ENCODE results near the gene NRL. TPM values are rescaled to one million over a fixed set of nuclear protein-coding genes. Genes with fewer than 3 reads are reported as not detected.

The NRL gene
- total and polyA plus RNA-seq, 4 donors: 2.7 to 5.4 (median 3.1) TPM

DNA sequence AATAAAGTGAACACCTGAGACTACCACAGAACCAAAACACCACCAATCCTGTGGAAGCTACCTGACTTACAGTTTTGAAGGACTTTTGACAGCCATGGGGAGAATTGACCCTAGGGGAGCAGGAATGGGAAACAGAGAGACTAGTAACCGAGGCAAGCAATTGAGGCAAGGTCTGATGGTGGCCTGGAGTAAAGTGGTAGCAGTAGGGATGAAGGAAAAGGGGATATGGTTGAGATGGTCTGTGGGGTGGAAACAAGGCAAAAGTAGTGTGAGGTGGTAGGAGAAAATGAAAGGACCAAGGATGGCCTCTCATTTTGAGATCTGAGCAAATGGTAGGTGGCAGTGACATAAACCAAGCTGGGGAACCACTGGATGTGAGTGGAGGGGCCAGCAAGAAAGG is 42.1 kb upstream of the NRL start:
- no peak overlapping the region for H3K9ac ChIP-seq (ENCODE audit: insufficient read depth in 1 of 2, low read length in 2 of 2)
- H3K4me1 ChIP-seq (ENCODE audit: control insufficient read depth in 5 of 5, insufficient read depth in 5 of 5, low read length in 5 of 5): peaks cover 0 to 11% (median 2%) of the 10 kb centered on the region in 5 donors

DNA sequence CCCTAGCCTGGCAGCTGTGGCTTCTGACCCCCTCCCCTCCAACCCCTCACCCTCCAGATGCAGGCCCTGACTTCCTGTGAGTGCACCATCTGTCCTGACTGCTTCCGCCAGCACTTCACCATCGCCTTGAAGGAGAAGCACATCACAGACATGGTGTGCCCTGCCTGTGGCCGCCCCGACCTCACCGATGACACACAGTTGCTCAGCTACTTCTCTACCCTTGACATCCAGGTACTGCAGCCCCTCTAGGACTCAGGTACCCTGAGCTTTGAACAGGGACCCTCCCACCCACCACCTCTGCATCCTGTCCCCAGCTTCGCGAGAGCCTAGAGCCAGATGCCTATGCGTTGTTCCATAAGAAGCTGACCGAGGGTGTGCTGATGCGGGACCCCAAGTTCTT is 40.4 kb upstream of the NRL start:
- H3K27ac ChIP-seq (ENCODE audit: low read depth in 1 of 2, low read length in 1 of 2): peak overlapping the region in 1 of 2 donors; percentile 8
- TF ChIP-seq, protein P1, sequence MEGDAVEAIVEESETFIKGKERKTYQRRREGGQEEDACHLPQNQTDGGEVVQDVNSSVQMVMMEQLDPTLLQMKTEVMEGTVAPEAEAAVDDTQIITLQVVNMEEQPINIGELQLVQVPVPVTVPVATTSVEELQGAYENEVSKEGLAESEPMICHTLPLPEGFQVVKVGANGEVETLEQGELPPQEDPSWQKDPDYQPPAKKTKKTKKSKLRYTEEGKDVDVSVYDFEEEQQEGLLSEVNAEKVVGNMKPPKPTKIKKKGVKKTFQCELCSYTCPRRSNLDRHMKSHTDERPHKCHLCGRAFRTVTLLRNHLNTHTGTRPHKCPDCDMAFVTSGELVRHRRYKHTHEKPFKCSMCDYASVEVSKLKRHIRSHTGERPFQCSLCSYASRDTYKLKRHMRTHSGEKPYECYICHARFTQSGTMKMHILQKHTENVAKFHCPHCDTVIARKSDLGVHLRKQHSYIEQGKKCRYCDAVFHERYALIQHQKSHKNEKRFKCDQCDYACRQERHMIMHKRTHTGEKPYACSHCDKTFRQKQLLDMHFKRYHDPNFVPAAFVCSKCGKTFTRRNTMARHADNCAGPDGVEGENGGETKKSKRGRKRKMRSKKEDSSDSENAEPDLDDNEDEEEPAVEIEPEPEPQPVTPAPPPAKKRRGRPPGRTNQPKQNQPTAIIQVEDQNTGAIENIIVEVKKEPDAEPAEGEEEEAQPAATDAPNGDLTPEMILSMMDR (IDR thresholded peaks at IDR 0.05; ENCODE audit: control extremely low read depth, extremely low read depth): no peak
- H3K9ac ChIP-seq (ENCODE audit: insufficient read depth in 1 of 2, low read length in 2 of 2): no peak overlapping the region
- H3K9me3 ChIP-seq (ENCODE audit: control insufficient read depth in 4 of 4, insufficient read depth in 3 of 4, low read length in 3 of 4): no peaks in the 10 kb centered on the region
- H3K36me3 ChIP-seq (ENCODE audit: control insufficient read depth in 4 of 4, insufficient read depth in 4 of 4, low read length in 4 of 4): peaks cover 31 to 54% (median 42%) of the 10 kb centered on the region in 4 donors
- H3K27me3 ChIP-seq (ENCODE audit: control insufficient read depth in 3 of 3, insufficient read depth in 3 of 3, low read length in 2 of 3): no peaks in the 10 kb centered on the region
- no peak for DNase-seq
- WGBS, 2 donors: 95 to 98% methylated on average over 10 of the region's 10 CpGs
- no peak for ATAC-seq (ENCODE audit: insufficient read depth, low FRiP score)
- H3K4me1 ChIP-seq (ENCODE audit: control insufficient read depth in 5 of 5, insufficient read depth in 5 of 5, low read length in 5 of 5): peaks cover 0 to 2% (median 0%) of the 10 kb centered on the region in 5 donors
- H3K4me3 ChIP-seq: no peak overlapping the region

More for the DNA sequence above, 42.1 kb upstream of the NRL start:
- Histone ChIP-seq H3K27ac (ENCODE audit: low read depth in 1 of 2, low read length in 1 of 2) (no peak overlapping the region), H3K9me3 (ENCODE audit: control insufficient read depth in 4 of 4, insufficient read depth in 3 of 4, low read length in 3 of 4) (no peaks in the 10 kb centered on the region), H3K4me3 (no peak overlapping the region), H3K27me3 (ENCODE audit: control insufficient read depth in 3 of 3, insufficient read depth in 3 of 3, low read length in 2 of 3) (no peaks in the 10 kb centered on the region), H3K36me3 (ENCODE audit: control insufficient read depth in 4 of 4, insufficient read depth in 4 of 4, low read length in 4 of 4) (peaks cover 24 to 38% (median 30%) of the 10 kb centered on the region in 4 donors)
- 93 to 94% methylated on average over 1 of the region's 1 CpG for WGBS, 2 donors
- DNase-seq: no peak
- ATAC-seq (ENCODE audit: insufficient read depth, low FRiP score): no peak
- TF ChIP-seq, protein P1 (IDR thresholded peaks at IDR 0.05; ENCODE audit: control extremely low read depth, extremely low read depth): no peak

GRCh38 chr14:24151404-24152080 is 36.8 kb upstream of the NRL start:
- ATAC-seq (ENCODE audit: insufficient read depth, low FRiP score) (no peak), DNase-seq (no peak)
- H3K4me1 ChIP-seq (ENCODE audit: control insufficient read depth in 5 of 5, insufficient read depth in 5 of 5, low read length in 5 of 5): peaks cover 0 to 11% (median 4%) of the 10 kb centered on the region in 5 donors
- no peaks in the 10 kb centered on the region for H3K9me3 ChIP-seq (ENCODE audit: control insufficient read depth in 4 of 4, insufficient read depth in 3 of 4, low read length in 3 of 4)
- no peak overlapping the region for H3K27ac ChIP-seq (ENCODE audit: low read depth in 1 of 2, low read length in 1 of 2)
- peaks cover 27 to 47% (median 32%) of the 10 kb centered on the region in 4 donors for H3K36me3 ChIP-seq (ENCODE audit: control insufficient read depth in 4 of 4, insufficient read depth in 4 of 4, low read length in 4 of 4)
- H3K4me3 ChIP-seq: no peak overlapping the region
- WGBS, 2 donors: 93 to 95% methylated on average over 16 of the region's 16 CpGs
- no peak overlapping the region for H3K9ac ChIP-seq (ENCODE audit: insufficient read depth in 1 of 2, low read length in 2 of 2)
- TF ChIP-seq, protein P1 (IDR thresholded peaks at IDR 0.05; ENCODE audit: control extremely low read depth, extremely low read depth): no peak
- no peaks in the 10 kb centered on the region for H3K27me3 ChIP-seq (ENCODE audit: control insufficient read depth in 3 of 3, insufficient read depth in 3 of 3, low read length in 2 of 3)

All from lung (tissue), 12 donors.